ENCODE data around the gene MTOR.
"Not testable (repeated sequence)": the region's sequence is repeated elsewhere in the genome, so short reads cannot be mapped to it uniquely, and the experiment has no call there.

MTOR gene

GRCh38 chr1:11180342-11180744 lies 82.0 kb downstream of the MTOR start:
- DNase-seq (ENCODE audit: low read depth in 2 of 2) = no peak

- not testable (repeated sequence) for DNase-seq (ENCODE audit: low read depth in 2 of 2)
Observed at GRCh38 chr1:11179749-11180148, 82.6 kb downstream of the MTOR start.

- DNase-seq (ENCODE audit: low read depth in 2 of 2) = no peak
Observed at GRCh38 chr1:11179125-11179524, 83.2 kb downstream of the MTOR start.

GRCh38 chr1:11178021-11179015 lies 84.0 kb downstream of the MTOR start:
- no peak for DNase-seq (ENCODE audit: low read depth in 2 of 2)

- no peak for DNase-seq (ENCODE audit: low read depth in 2 of 2)
Observed at GRCh38 chr1:11176081-11176706, 86.2 kb downstream of the MTOR start.

- no peak for DNase-seq (ENCODE audit: low read depth in 2 of 2)
Observed at GRCh38 chr1:11175461-11175860, 86.9 kb downstream of the MTOR start.

GRCh38 chr1:11174261-11174942 lies 87.9 kb downstream of the MTOR start:
- no peak for DNase-seq (ENCODE audit: low read depth in 2 of 2)

- DNase-seq (ENCODE audit: low read depth in 2 of 2) = no peak
Observed at GRCh38 chr1:11170102-11170501, 92.2 kb downstream of the MTOR start.

- DNase-seq (ENCODE audit: low read depth in 2 of 2) = no peak
Observed at GRCh38 chr1:11169202-11169601, 93.1 kb downstream of the MTOR start.

- no peak for DNase-seq (ENCODE audit: low read depth in 2 of 2)
Observed at GRCh38 chr1:11168731-11169130, 93.6 kb downstream of the MTOR start.

GRCh38 chr1:11166744-11167143 lies 95.6 kb downstream of the MTOR start:
- not testable (repeated sequence) for DNase-seq (ENCODE audit: low read depth in 2 of 2)

- DNase-seq (ENCODE audit: low read depth in 2 of 2) = not testable (repeated sequence)
Observed at GRCh38 chr1:11162752-11163151, 99.6 kb downstream of the MTOR start.

- DNase-seq (ENCODE audit: low read depth in 2 of 2) = no peak
Observed at GRCh38 chr1:11158720-11159321, 103.5 kb downstream of the MTOR start.

GRCh38 chr1:11158291-11158690 lies 104.1 kb downstream of the MTOR start:
- DNase-seq (ENCODE audit: low read depth in 2 of 2) = no peak

GRCh38 chr1:11157867-11158266 lies 104.5 kb downstream of the MTOR start:
- no peak for DNase-seq (ENCODE audit: low read depth in 2 of 2)

GRCh38 chr1:11157394-11157793 lies 105.0 kb downstream of the MTOR start:
- DNase-seq (ENCODE audit: low read depth in 2 of 2) = no peak

- DNase-seq (ENCODE audit: low read depth in 2 of 2) = peak in 1 of 2 donors; percentile 8
Observed at GRCh38 chr1:11156963-11157362, 105.4 kb downstream of the MTOR start.

GRCh38 chr1:11156441-11156840 lies 105.9 kb downstream of the MTOR start:
- DNase-seq (ENCODE audit: low read depth in 2 of 2) = no peak

GRCh38 chr1:11153184-11153583 lies 109.2 kb downstream of the MTOR start:
- no peak for DNase-seq (ENCODE audit: low read depth in 2 of 2)

- no peak for DNase-seq (ENCODE audit: low read depth in 2 of 2)
Observed at GRCh38 chr1:11152755-11153154, 109.6 kb downstream of the MTOR start.

- DNase-seq (ENCODE audit: low read depth in 2 of 2) = no peak
Observed at GRCh38 chr1:11151826-11152612, 110.3 kb downstream of the MTOR start.

Data from stimulated activated CD8-positive, alpha-beta memory T cell treated with anti-CD3 and anti-CD28 coated beads, Interleukin-2, amount 100 ng/mL, for 48 hours (primary cell).